H1 (cell line): Measurements from ENCODE around the gene SHMT2. TPM values are rescaled to one million over a fixed set of nuclear protein-coding genes. Genes with fewer than 3 reads are reported as not detected.
A peak's percentile ranks its signal among the peaks of the same experiment; 100 is the strongest.

Source experiments
- CTCF ChIA-PET: fragments of 300-600 bp; sonication (Branson Sonifier 250); formaldehyde crosslinking; loops from one replicate; lab custom pipeline; 2021; ENCODE audit not compliant: partially characterized antibody; lab: Charles Lee
- POLR2A ChIA-PET: fragments of 300-600 bp; sonication (Branson Sonifier 250); formaldehyde crosslinking; loops from one replicate; lab custom pipeline; 2021; ENCODE audit warnings: inconsistent platforms; ENCODE audit not compliant: partially characterized antibody; lab: Charles Lee
- DNase-seq, 2 experiments: peaks; one replicate each; pipeline versions ENCODE4 v3.0.0 to v3.0.0-alpha.2; 2010 to 2022; ENCODE audit warnings: low spot score in 2 of 2, low read depth in 1 of 2, mixed read lengths in 1 of 2
- FAIRE-seq: peaks from 2 replicates; lab custom pipeline; 2011; peaks lifted over from hg19 to GRCh38; lab: Jason Lieb, UNC
- H2AFZ ChIP-seq: 2 replicates; pipeline ENCODE4 v1.8.1; 2012; ENCODE audit warnings: low read length, inconsistent platforms
- H2AK5ac ChIP-seq: 2 replicates; pipeline ENCODE4 v1.6.1; 2013; ENCODE audit warnings: low read depth, low read length
- H2BK120ac ChIP-seq: replicated peaks from 2 replicates; pipeline ENCODE3; 2013; ENCODE audit warnings: low read depth, low read length, inconsistent platforms
- H2BK12ac ChIP-seq: 2 replicates; pipeline ENCODE4 v1.6.1; 2013; ENCODE audit warnings: low read depth, low read length
- H2BK15ac ChIP-seq: 2 replicates; pipeline ENCODE4 v1.6.1; 2013; ENCODE audit warnings: low read length
- H2BK20ac ChIP-seq: 2 replicates; pipeline ENCODE4 v1.6.1; 2013; ENCODE audit warnings: low read length
- H2BK5ac ChIP-seq: 2 replicates; pipeline ENCODE4 v1.6.1; 2013; ENCODE audit warnings: low read depth, low read length
- H3K14ac ChIP-seq: 2 replicates; pipeline ENCODE4 v1.6.1; 2013; ENCODE audit warnings: inconsistent platforms; ENCODE audit not compliant: insufficient read length
- H3K18ac ChIP-seq: 2 replicates; pipeline ENCODE4 v1.6.1; 2013; ENCODE audit warnings: low read length; ENCODE audit errors: extremely low read depth
- H3K23ac ChIP-seq: 2 replicates; pipeline ENCODE4 v1.6.1; 2013; ENCODE audit warnings: inconsistent platforms; ENCODE audit not compliant: insufficient read length
- H3K23me2 ChIP-seq: 2 replicates; pipeline ENCODE4 v1.6.1; 2013; ENCODE audit warnings: low read depth, low read length
- H3K27ac ChIP-seq: 2 replicates; pipeline ENCODE4 v1.6.1; 2011; ENCODE audit warnings: low read depth, low read length, inconsistent platforms
- H3K27me3 ChIP-seq, 4 experiments: replicated peaks in 1 of 4; 1 replicate in 1 of 4; 2 replicates in 3 of 4; pipeline versions ENCODE4 v1.6.1 to v1.8.1; 2011 to 2013; ENCODE audit warnings: low read length in 3 of 4, mild to moderate bottlenecking in 3 of 4, inconsistent platforms in 2 of 4, mixed read lengths in 2 of 4, moderate library complexity in 1 of 4; ENCODE audit not compliant: control insufficient read depth in 3 of 4, insufficient read depth in 3 of 4; ENCODE audit errors: extremely low read depth in 1 of 4
- H3K36me3 ChIP-seq, 4 experiments: 2 replicates each; pipeline versions ENCODE4 v1.6.1 to v1.8.1; 2011 to 2013; ENCODE audit warnings: mild to moderate bottlenecking in 4 of 4, low read length in 3 of 4, moderate library complexity in 2 of 4, control low read depth in 1 of 4, inconsistent platforms in 1 of 4; ENCODE audit not compliant: insufficient read depth in 4 of 4, control insufficient read depth in 2 of 4
- H3K4ac ChIP-seq: replicated peaks from 2 replicates; pipeline ENCODE3; 2013; ENCODE audit warnings: low read length, low read depth, mixed read lengths, inconsistent platforms; ENCODE audit not compliant: insufficient read length
- H3K4me1 ChIP-seq, 4 experiments: replicated peaks in 1 of 4; 1 replicate in 1 of 4; 2 replicates in 3 of 4; pipeline versions ENCODE4 v1.6.1 to v1.8.1; 2011 to 2013; ENCODE audit warnings: low read length in 3 of 4, inconsistent platforms in 2 of 4, mixed read lengths in 1 of 4; ENCODE audit not compliant: insufficient read depth in 4 of 4, control insufficient read depth in 3 of 4
- H3K4me2 ChIP-seq, 2 experiments: 2 replicates each; pipeline versions ENCODE4 v1.6.1 to v1.8.1; 2011 to 2013; ENCODE audit warnings: low read depth in 2 of 2, low read length in 2 of 2, control low read depth in 1 of 2, inconsistent platforms in 1 of 2, mild to moderate bottlenecking in 1 of 2; ENCODE audit not compliant: insufficient read depth in 1 of 2
- H3K4me3 ChIP-seq, 4 experiments: fragments of 200-600, 300-600 bp in 1 of 4; sonication (generic), shearing (Covaris generic), sonication (Bioruptor Twin) in 1 of 4; 2 replicates each; pipeline versions ENCODE4 v1.5.1 to v1.8.1; 2011 to 2016; ENCODE audit warnings: low read length in 4 of 4, low read depth in 3 of 4, control low read depth in 2 of 4, inconsistent platforms in 2 of 4, mild to moderate bottlenecking in 2 of 4, mixed read lengths in 1 of 4, moderate library complexity in 1 of 4; ENCODE audit not compliant: insufficient read depth in 2 of 4; ENCODE audit errors: extremely low read depth in 1 of 4
- H3K56ac ChIP-seq: replicated peaks from 2 replicates; pipeline ENCODE3; 2013; ENCODE audit warnings: low read depth, mild to moderate bottlenecking, mixed read lengths, low read length, inconsistent platforms; ENCODE audit not compliant: insufficient read length
- H3K79me1 ChIP-seq: 2 replicates; pipeline ENCODE4 v1.6.1; 2013; ENCODE audit warnings: low read depth, low read length, control low read depth
- H3K79me2 ChIP-seq, 2 experiments: 2 replicates each; pipeline versions ENCODE4 v1.6.1 to v1.8.1; 2012 to 2013; ENCODE audit warnings: low read length in 2 of 2, mild to moderate bottlenecking in 2 of 2, inconsistent platforms in 1 of 2; ENCODE audit not compliant: insufficient read depth in 2 of 2, control insufficient read depth in 1 of 2
- H3K9ac ChIP-seq, 4 experiments: replicated peaks in 1 of 4; 1 replicate in 1 of 4; 2 replicates in 3 of 4; pipeline versions ENCODE4 v1.6.1 to v1.8.1; 2011 to 2013; ENCODE audit warnings: low read depth in 3 of 4, low read length in 3 of 4, control low read depth in 2 of 4, mild to moderate bottlenecking in 2 of 4, moderate library complexity in 2 of 4, inconsistent platforms in 1 of 4; ENCODE audit errors: extremely low read depth in 1 of 4
- H3K9me3 ChIP-seq, 2 experiments: 2 replicates each; pipeline versions ENCODE4 v1.6.1 to v1.8.1; 2012 to 2013; ENCODE audit warnings: mild to moderate bottlenecking in 2 of 2, moderate library complexity in 2 of 2, control low read depth in 1 of 2, inconsistent platforms in 1 of 2, low read depth in 1 of 2, low read length in 1 of 2, mixed read lengths in 1 of 2; ENCODE audit not compliant: insufficient read depth in 2 of 2
- H4K20me1 ChIP-seq, 2 experiments: replicated peaks in 1 of 2; 2 replicates each; pipeline versions ENCODE3 to v1.8.1; 2011 to 2013; ENCODE audit warnings: inconsistent platforms in 2 of 2, low read length in 2 of 2, mild to moderate bottlenecking in 1 of 2; ENCODE audit not compliant: insufficient read depth in 2 of 2, control insufficient read depth in 1 of 2
- H4K5ac ChIP-seq: 2 replicates; pipeline ENCODE4 v1.6.1; 2013; ENCODE audit warnings: low read length, low read depth, mixed read lengths, inconsistent platforms; ENCODE audit not compliant: insufficient read length
- H4K8ac ChIP-seq: 2 replicates; pipeline ENCODE4 v1.8.0; 2013; ENCODE audit warnings: mild to moderate bottlenecking, moderate library complexity, low read length, inconsistent platforms; ENCODE audit not compliant: insufficient read depth; ENCODE audit errors: extremely low read depth
- H4K91ac ChIP-seq: replicated peaks from 2 replicates; pipeline ENCODE3; 2013; ENCODE audit warnings: low read length, mixed read lengths, inconsistent platforms; ENCODE audit not compliant: insufficient read length
- CBX5 ChIP-seq: fragments of 300-800, 300-1000 bp; sonication (generic); IDR thresholded peaks from 2 replicates; pipeline ENCODE4 v1.7.1; 2016; ENCODE audit warnings: antibody characterized with exemption, low read length, low read depth
- CEBPB ChIP-seq: IDR thresholded peaks from 2 replicates; pipeline ENCODE4 v1.6.1; 2012; ENCODE audit warnings: low read depth, low read length
- CHD1 ChIP-seq: IDR thresholded peaks from 2 replicates; pipeline ENCODE4 v1.6.1; 2012; ENCODE audit warnings: low read depth, low read length, improper control_type of control experiment
- GABPA ChIP-seq: IDR thresholded peaks from 2 replicates; pipeline ENCODE4 v1.6.1; 2011; ENCODE audit warnings: mild to moderate bottlenecking, low read length, moderate library complexity, borderline replicate concordance; ENCODE audit not compliant: insufficient read depth
- HDAC2 ChIP-seq, 2 experiments: fragments of 300-600 bp in 1 of 2; sonication (generic) in 1 of 2; IDR thresholded peaks; 2 replicates each; pipeline ENCODE4 v1.6.1; 2011 to 2012; ENCODE audit warnings: low read depth in 2 of 2, low read length in 2 of 2, mild to moderate bottlenecking in 2 of 2, moderate library complexity in 2 of 2, borderline replicate concordance in 1 of 2, inconsistent platforms in 1 of 2
- JUND ChIP-seq: IDR thresholded peaks from 2 replicates; pipeline ENCODE4 v1.6.1; 2011; ENCODE audit warnings: mild to moderate bottlenecking, improper control_type of control experiment, low read length
- POLR2AphosphoS5 ChIP-seq: IDR thresholded peaks from 2 replicates; pipeline ENCODE4 v1.6.1; 2011; ENCODE audit warnings: low read depth, low read length
- SP4 ChIP-seq: IDR thresholded peaks from 2 replicates; pipeline ENCODE4 v1.6.1; 2012; ENCODE audit warnings: low read length, inconsistent platforms
- SUZ12 ChIP-seq: fragments of 200-600 bp; sonication (generic); IDR thresholded peaks from 2 replicates; pipeline ENCODE4 v1.6.1; 2012; ENCODE audit warnings: mild to moderate bottlenecking, inconsistent platforms, low read length, moderate library complexity, mixed read lengths
- TAF7 ChIP-seq: optimal IDR thresholded peaks from 2 replicates; pipeline ENCODE3; 2011; ENCODE audit warnings: low read depth, mild to moderate bottlenecking, inconsistent platforms, low read length, moderate library complexity, borderline replicate concordance
- TBP ChIP-seq: IDR thresholded peaks from 2 replicates; pipeline ENCODE4 v1.6.1; 2011; ENCODE audit warnings: low read depth, low read length, improper control_type of control experiment
- ZNF274 ChIP-seq: IDR thresholded peaks from 2 replicates; pipeline ENCODE4 v1.7.0; 2012; ENCODE audit warnings: low read length, borderline replicate concordance; ENCODE audit errors: extremely low read depth
- WGBS, 2 experiments: shearing (Covaris generic) in 1 of 2; methylation state at CpG; one replicate each; pipeline versions ENCODE4 v1.1.6 to v1.1.7; 2013 to 2015; ENCODE audit warnings: low lambda C conversion rate in 2 of 2, mixed read lengths in 2 of 2, inconsistent platforms in 1 of 2, low coverage in 1 of 2, missing lambda C conversion rate in 1 of 2; ENCODE audit not compliant: insufficient replicate concordance in 2 of 2, insufficient coverage in 1 of 2, insufficient read length in 1 of 2; ENCODE audit errors: extremely low coverage in 1 of 2, missing lambda C conversion rate in 1 of 2; 5-methylcytosine and 5-hydroxymethylcytosine counted together
- polyA plus RNA-seq, 7 experiments: library from polyadenylated mRNA; depleted of rRNA in 3 of 7; stranded (reverse) in 5 of 7; unstranded in 2 of 7; fragments of >200 nt in 5 of 7; fragments of 200-250 nt in 2 of 7; gene quantifications; 1 replicate in 5 of 7; 2 replicates in 1 of 7; 4 replicates in 1 of 7; pipeline versions ENCODE4 v1.2.1 to v1.2.3, GENCODE V29; 2011 to 2013; ENCODE audit warnings: missing spikeins in 2 of 7, mixed read lengths in 2 of 7
- total RNA-seq: library from RNA; stranded (reverse); fragmentation: NEBNext Ultra II Directional; extraction: Animal tissue kit (Norgen Biotek cat#: 25700); gene quantifications from 2 replicates; pipeline ENCODE4 v1.2.1, GENCODE V29; 2021

Gene SHMT2
- total and polyA plus RNA-seq, 2 of the 8 experiments (the other 6 are each of a cell fraction or from before 2014, with no cell fraction given), result 274 to 520 TPM

- CTCF ChIA-PET, result interaction anchor here (0.6 to 13.4 kb wide), 17 partner anchors 8 to 288 kb away, joined by 3 to 527 read pairs (median 3); partner anchors contain the start of gene STAC3
- no peak overlapping the region for H2BK120ac ChIP-seq
- 41% methylated on average over 29 of the region's 30 CpGs; no CpG with 5 or more reads in 1 of the 2 experiments for WGBS, 2 experiments
- TF ChIP-seq GABPA, result no peak
- TF ChIP-seq CEBPB, result no peak
- TF ChIP-seq JUND, result no peak
- no peak for TF ChIP-seq HDAC2 (IDR thresholded peaks at IDR 0.05; ENCODE audit: borderline replicate concordance in 1 of 2, low read depth in 2 of 2, low read length in 2 of 2)
- TF ChIP-seq SP4, result 0 out of 2 replicates have a peak, but pooled peaks have one; percentile 31
- peak; percentile 72 for TF ChIP-seq TBP
- TF ChIP-seq CHD1, result no peak
- TF ChIP-seq TAF7, result no peak
- TF ChIP-seq SUZ12, result peak; percentile 22; the same call in 1 of the 2 replicates
- TF ChIP-seq CBX5, result no peak
- TF ChIP-seq ZNF274, result no peak
- TF ChIP-seq POLR2AphosphoS5, result no peak
Measured at GRCh38 chr12:57224278-57224972, 5.1 kb upstream of the SHMT2 start.

More at GRCh38 chr12:57224278-57224972, 5.1 kb upstream of the SHMT2 start:
- peaks cover 6 to 17% of the 10 kb centered on the region in 2 experiments for H4K20me1 ChIP-seq
- H2BK15ac ChIP-seq, result 0 out of 2 replicates have a peak overlapping the region, but pooled peaks have one; percentile 53
- no peak overlapping the region for H3K14ac ChIP-seq
- H3K4me3 ChIP-seq, result 0 out of 8 replicates have a peak overlapping the region, but pooled peaks of 1 of the 4 experiments have one; percentile 64
- H3K4ac ChIP-seq, result peak overlapping the region; percentile 55
- H3K56ac ChIP-seq, result no peak overlapping the region
- H3K27me3 ChIP-seq, result peaks cover 58 to 83% (median 80%) of the 10 kb centered on the region in 4 experiments
- H2BK12ac ChIP-seq, result peak overlapping the region; percentile 77; the same call in 1 of the 2 replicates
- no peak overlapping the region for H3K9ac ChIP-seq
- no peaks in the 10 kb centered on the region for H3K36me3 ChIP-seq
- no peak overlapping the region for H4K91ac ChIP-seq
- H3K4me2 ChIP-seq, result peak overlapping the region; percentile 45 to 94
- no peak overlapping the region for H3K23ac ChIP-seq
- POLR2A ChIA-PET, result interaction anchor here (0.8 to 22.1 kb wide), 7 partner anchors 8 to 235 kb away, joined by 3 to 852 read pairs (median 5); partner anchors contain the start of genes INHBE, NXPH4, SHMT2 and STAC3
- no peak for DNase-seq
- H3K79me2 ChIP-seq, result no peaks in the 10 kb centered on the region
- no peak overlapping the region; the same call in 1 of the 2 replicates for H3K18ac ChIP-seq
- FAIRE-seq, result no peak
- no peak overlapping the region for H4K8ac ChIP-seq
- H3K9me3 ChIP-seq, result no peaks in the 10 kb centered on the region
- H3K4me1 ChIP-seq, result peaks cover 4 to 55% (median 34%) of the 10 kb centered on the region in 4 experiments
- no peaks in the 10 kb centered on the region for H3K79me1 ChIP-seq
- H3K27ac ChIP-seq, result no peak overlapping the region
- peak overlapping the region; percentile 72; the same call in 1 of the 2 replicates for H2BK20ac ChIP-seq
- H3K23me2 ChIP-seq, result peaks cover 7% of the 10 kb centered on the region
- H2AK5ac ChIP-seq, result no peak overlapping the region
- H4K5ac ChIP-seq, result no peak overlapping the region
- no peak overlapping the region for H2AFZ ChIP-seq
- no peak overlapping the region for H2BK5ac ChIP-seq
